ENCODE results near the gene KDM4D.
A peak's percentile ranks its signal among the peaks of the same experiment; 100 is the strongest.

KDM4D gene

GRCh38 chr11:94968334-94968958 is 5.1 kb upstream of the KDM4D start:
- in situ Hi-C loops (cut with MboI; ENCODE audit: low pct_unique_long_range_greater_than_20kb, low sequenced_read_pairs, unreplicated experiment) = no loop called here
- peak; percentile 35 for TF ChIP-seq CTCF (IDR thresholded peaks at IDR 0.05; ENCODE audit: extremely low read depth, insufficient read depth, missing control alignments)
- no peak for DNase-seq (ENCODE audit: low spot score)

GRCh38 chr11:94972700-94973098 is 810 bp upstream of the KDM4D start:
- DNase-seq (ENCODE audit: low spot score) = no peak
- in situ Hi-C loops (cut with MboI; ENCODE audit: low pct_unique_long_range_greater_than_20kb, low sequenced_read_pairs, unreplicated experiment) = no loop called here
- TF ChIP-seq CTCF (IDR thresholded peaks at IDR 0.05; ENCODE audit: extremely low read depth, insufficient read depth, missing control alignments) = no peak

GRCh38 chr11:94974178-94974577 is 669 bp downstream of the KDM4D start:
- DNase-seq (ENCODE audit: low spot score) = no peak
- in situ Hi-C loops (cut with MboI; ENCODE audit: low pct_unique_long_range_greater_than_20kb, low sequenced_read_pairs, unreplicated experiment) = no loop called here
- TF ChIP-seq CTCF (IDR thresholded peaks at IDR 0.05; ENCODE audit: extremely low read depth, insufficient read depth, missing control alignments) = no peak

GRCh38 chr11:94975599-94975998 is 2.1 kb downstream of the KDM4D start:
- no peak for DNase-seq (ENCODE audit: low spot score)
- TF ChIP-seq CTCF (IDR thresholded peaks at IDR 0.05; ENCODE audit: extremely low read depth, insufficient read depth, missing control alignments) = no peak
- in situ Hi-C loops (cut with MboI; ENCODE audit: low pct_unique_long_range_greater_than_20kb, low sequenced_read_pairs, unreplicated experiment) = no loop called here

- in situ Hi-C loops (cut with MboI; ENCODE audit: low pct_unique_long_range_greater_than_20kb, low sequenced_read_pairs, unreplicated experiment) = no loop called here
- TF ChIP-seq CTCF (IDR thresholded peaks at IDR 0.05; ENCODE audit: extremely low read depth, insufficient read depth, missing control alignments) = no peak
- DNase-seq (ENCODE audit: low spot score) = no peak
These were observed 13.9 kb downstream of the KDM4D start for GRCh38 chr11:94987378-94987777.

GRCh38 chr11:94988748-94989147 is 15.2 kb downstream of the KDM4D start:
- DNase-seq (ENCODE audit: low spot score) = no peak
- no peak for TF ChIP-seq CTCF (IDR thresholded peaks at IDR 0.05; ENCODE audit: extremely low read depth, insufficient read depth, missing control alignments)
- in situ Hi-C loops (cut with MboI; ENCODE audit: low pct_unique_long_range_greater_than_20kb, low sequenced_read_pairs, unreplicated experiment) = no loop called here

All from GM13977 (cell line).